CD14-positive monocyte (primary cell): ENCODE measurements around the gene GSK3A. TPM values are rescaled to one million over a fixed set of nuclear protein-coding genes. Genes with fewer than 3 reads are reported as not detected.
A peak's percentile ranks its signal among the peaks of the same experiment; 100 is the strongest.

Experiments
- DNase-seq, 3 donors: peaks; one replicate each; pipeline ENCODE4 v3.0.0-alpha.2; 2011 to 2022
- H2AFZ ChIP-seq: 2 replicates; pipeline ENCODE4 v1.6.0; 2012; ENCODE audit warnings: mild to moderate bottlenecking, low read depth, low read length, inconsistent platforms; ENCODE audit not compliant: insufficient read depth, poor library complexity, severe bottlenecking
- H3K27ac ChIP-seq, 2 donors: 1 replicate in 1 of 2; 2 replicates in 1 of 2; pipeline ENCODE4 v1.5.1; 2012 to 2013; ENCODE audit warnings: low read length in 2 of 2, control low read depth in 1 of 2, inconsistent platforms in 1 of 2, low read depth in 1 of 2, mild to moderate bottlenecking in 1 of 2
- H3K27me3 ChIP-seq, 2 donors: one replicate each; pipeline versions ENCODE4 v1.6.0 to v1.6.1; 2011 to 2013; ENCODE audit warnings: low read length in 2 of 2; ENCODE audit not compliant: control insufficient read depth in 2 of 2, insufficient read depth in 2 of 2
- H3K36me3 ChIP-seq, 2 donors: replicated peaks in 1 of 2; 1 replicate in 1 of 2; 2 replicates in 1 of 2; pipeline versions ENCODE4 v1.5.1 to v1.6.1; 2012 to 2013; ENCODE audit warnings: low read length in 2 of 2, control low read depth in 1 of 2, inconsistent platforms in 1 of 2, mild to moderate bottlenecking in 1 of 2; ENCODE audit not compliant: insufficient read depth in 2 of 2, control insufficient read depth in 1 of 2
- H3K4me1 ChIP-seq, 2 donors: 1 replicate in 1 of 2; 2 replicates in 1 of 2; pipeline versions ENCODE4 v1.5.1 to v1.6.1; 2012 to 2013; ENCODE audit warnings: low read length in 2 of 2, control low read depth in 1 of 2, inconsistent platforms in 1 of 2, mild to moderate bottlenecking in 1 of 2, moderate library complexity in 1 of 2; ENCODE audit not compliant: insufficient read depth in 2 of 2, control insufficient read depth in 1 of 2
- H3K4me2 ChIP-seq: replicated peaks from 2 replicates; pipeline ENCODE3; 2012; ENCODE audit warnings: low read length, moderate library complexity, mild to moderate bottlenecking; ENCODE audit not compliant: poor library complexity, severe bottlenecking; ENCODE audit errors: extremely low read depth
- H3K4me3 ChIP-seq, 3 experiments: fragments of 200-600 bp in 1 of 3; sonication (generic) in 1 of 3; replicated peaks in 1 of 3; 1 replicate in 2 of 3; 2 replicates in 1 of 3; pipeline ENCODE4 v1.5.1; 2011 to 2013; ENCODE audit warnings: low read length in 3 of 3, mild to moderate bottlenecking in 3 of 3, control low read depth in 2 of 3, low read depth in 2 of 3, inconsistent platforms in 1 of 3, moderate library complexity in 1 of 3
- H3K79me2 ChIP-seq: 2 replicates; pipeline ENCODE4 v1.6.0; 2012; ENCODE audit warnings: mild to moderate bottlenecking, control low read depth, inconsistent platforms, low read length, moderate library complexity; ENCODE audit not compliant: insufficient read depth
- H3K9ac ChIP-seq: 2 replicates; pipeline ENCODE4 v1.6.0; 2017; ENCODE audit warnings: low read length, mild to moderate bottlenecking; ENCODE audit not compliant: insufficient read depth, poor library complexity, severe bottlenecking
- H3K9me3 ChIP-seq, 2 donors: replicated peaks in 1 of 2; 1 replicate in 1 of 2; 2 replicates in 1 of 2; pipeline versions ENCODE4 v1.5.1 to v1.6.1; 2012 to 2013; ENCODE audit warnings: low read length in 2 of 2, control low read depth in 1 of 2; ENCODE audit not compliant: control insufficient read depth in 1 of 2, insufficient read depth in 1 of 2
- H4K20me1 ChIP-seq: 2 replicates; pipeline ENCODE4 v1.6.0; 2012; ENCODE audit warnings: mild to moderate bottlenecking, low read length, control low read depth, moderate library complexity; ENCODE audit not compliant: insufficient read depth
- H3K27ac Mint-ChIP-seq, 7 donors: one replicate each; pipeline ENCODE4 v1.8.0; 2020; ENCODE audit warnings: mild to moderate bottlenecking in 7 of 7, mixed read lengths in 7 of 7, moderate library complexity in 6 of 7, inconsistent platforms in 2 of 7
- H3K27me3 Mint-ChIP-seq, 3 donors: one replicate each; pipeline ENCODE4 v1.8.0; 2021 to 2022; ENCODE audit warnings: low read depth in 3 of 3, mild to moderate bottlenecking in 3 of 3, mixed read lengths in 3 of 3, moderate library complexity in 3 of 3, inconsistent platforms in 1 of 3
- H3K36me3 Mint-ChIP-seq, 2 donors: one replicate each; pipeline ENCODE4 v1.8.0; 2020; ENCODE audit warnings: mixed read lengths in 2 of 2, inconsistent platforms in 1 of 2, mild to moderate bottlenecking in 1 of 2
- H3K4me1 Mint-ChIP-seq: one replicate; pipeline ENCODE4 v1.8.0; 2020; ENCODE audit warnings: mild to moderate bottlenecking, mixed read lengths
- H3K4me3 Mint-ChIP-seq, 2 donors: one replicate each; pipeline ENCODE4 v1.8.0; 2020; ENCODE audit warnings: mild to moderate bottlenecking in 2 of 2, mixed read lengths in 2 of 2, moderate library complexity in 1 of 2
- H3K9me3 Mint-ChIP-seq, 7 donors: one replicate each; pipeline ENCODE4 v1.8.0; 2020 to 2022; ENCODE audit warnings: mixed read lengths in 7 of 7, mild to moderate bottlenecking in 6 of 7, moderate library complexity in 6 of 7, inconsistent platforms in 2 of 7
- CTCF ChIP-seq: fragments of 200-600 bp; IDR thresholded peaks from one replicate; pipeline ENCODE4 v1.8.0; 2022; ENCODE audit warnings: antibody characterized with exemption, mild to moderate bottlenecking
- WGBS: methylation state at CpG from one replicate; pipeline ENCODE4 v1.1.5; 2013; ENCODE audit warnings: missing lambda C conversion rate; ENCODE audit not compliant: insufficient coverage; 5-methylcytosine and 5-hydroxymethylcytosine counted together
- intact Hi-C, 2 donors: fragments of 100-400 bp; cut with micrococcal nuclease; formaldehyde crosslinking; loops; one replicate each; pipeline versions ENCODE4 v1.15.0 to v1.15.1; 2023
- polyA plus RNA-seq, 3 donors: library from polyadenylated mRNA; depleted of rRNA in 1 of 3; unstranded in 2 of 3; stranded (reverse) in 1 of 3; fragments of 300-500 nt in 2 of 3; fragments of >200 nt in 1 of 3; fragmentation: Illumina TruSeq in 2 of 3; gene quantifications; 1 replicate in 2 of 3; 2 replicates in 1 of 3; pipeline ENCODE4 v1.2.3, GENCODE V29; 2012 to 2021

The GSK3A gene
- polyA plus RNA-seq, 3 donors = 12.3 to 47.2 (median 14.9) TPM

- Mint-ChIP-seq H3K9me3 (no peaks in the 10 kb centered on the region), H3K27ac (peak overlapping the region; percentile 31 to 91 (median 64)), H3K4me1 (peaks cover 41% of the 10 kb centered on the region), H3K36me3 (peaks cover 26 to 34% of the 10 kb centered on the region in 2 donors), H3K27me3 (peaks cover 0 to 5% (median 2%) of the 10 kb centered on the region in 3 donors), H3K4me3 (peak overlapping the region; percentile 80 to 89)
- Histone ChIP-seq H3K4me2 (peak overlapping the region; percentile 79), H2AFZ (peak overlapping the region; percentile 65), H3K36me3 (peaks cover 16 to 33% of the 10 kb centered on the region in 2 donors), H3K4me1 (peaks cover 45 to 75% of the 10 kb centered on the region in 2 donors), H4K20me1 (peaks cover 63% of the 10 kb centered on the region), H3K9me3 (no peaks in the 10 kb centered on the region), H3K27me3 (no peaks in the 10 kb centered on the region), H3K9ac (peak overlapping the region; percentile 64), H3K4me3 (peak overlapping the region; percentile 78 to 94 (median 86)), H3K27ac (peak overlapping the region; percentile 1 to 58), H3K79me2 (peaks cover 70% of the 10 kb centered on the region)
- intact Hi-C loops = no loop called here
- WGBS = 16% methylated on average over 6 of the region's 6 CpGs
- DNase-seq = peak in 1 of 3 donors; percentile 4
- TF ChIP-seq CTCF = no peak
Measured at GRCh38 chr19:42279155-42279901, 36.9 kb upstream of the GSK3A start.

GRCh38 chr19:42278452-42279154 is 36.2 kb upstream of the GSK3A start:
- no peak overlapping the region for H3K9ac ChIP-seq

More at GRCh38 chr19:42278452-42279154, 36.2 kb upstream of the GSK3A start:
- TF ChIP-seq CTCF = no peak
- Mint-ChIP-seq H3K9me3 (no peaks in the 10 kb centered on the region), H3K4me1 (peaks cover 41% of the 10 kb centered on the region), H3K36me3 (peaks cover 30 to 41% of the 10 kb centered on the region in 2 donors), H3K4me3 (peak overlapping the region in 1 of 2 donors; percentile 80), H3K27me3 (peaks cover 0 to 5% (median 2%) of the 10 kb centered on the region in 3 donors), H3K27ac (peak overlapping the region in 1 of 7 donors; percentile 38)
- Histone ChIP-seq H3K4me1 (peaks cover 45 to 75% of the 10 kb centered on the region in 2 donors), H3K79me2 (peaks cover 78% of the 10 kb centered on the region), H3K27ac (no peak overlapping the region), H4K20me1 (peaks cover 69% of the 10 kb centered on the region), H3K9me3 (no peaks in the 10 kb centered on the region), H3K4me3 (peak overlapping the region in 1 of 3 experiments; percentile 86), H3K27me3 (no peaks in the 10 kb centered on the region), H3K36me3 (peaks cover 22 to 40% of the 10 kb centered on the region in 2 donors), H2AFZ (no peak overlapping the region), H3K4me2 (peak overlapping the region; percentile 79)
- peak in 1 of 3 donors; percentile 3 for DNase-seq
- WGBS = 50% methylated on average over 1 of the region's 5 CpGs
- intact Hi-C loops = no loop called here
